HCT116 (cell line): ENCODE results near the gene OXER1. TPM values are rescaled to one million over a fixed set of nuclear protein-coding genes. Genes with fewer than 3 reads are reported as not detected.

Source experiments
- ATAC-seq: fragments of 200-7000 bp; cut with Tn5 transposase; 2 replicates; pipeline ENCODE4 v1.9.1; 2020; ENCODE audit warnings: mild to moderate bottlenecking, moderate library complexity
- BruUV-seq: library from RNA; stranded (reverse); fragments of 400-500 nt; replicated peaks from 2 replicates; lab custom pipeline; 2021; lab: Mats Ljungman, UMichigan
- CTCF ChIA-PET: fragments of 300-600 bp; sonication (Branson Sonifier 250); formaldehyde crosslinking; loops from one replicate; lab custom pipeline; 2021; ENCODE audit warnings: antibody characterized with exemption; lab: Charles Lee
- POLR2A ChIA-PET: fragments of 300-600, 350-600 bp; sonication (Branson Sonifier 250); formaldehyde crosslinking; loops from one replicate; lab custom pipeline; 2021; ENCODE audit warnings: antibody characterized with exemption; lab: Charles Lee
- RAD21 ChIA-PET, 2 experiments: fragments of 300-600 bp; sonication (Branson Sonifier 250); formaldehyde crosslinking; loops; one replicate each; lab custom pipeline; 2023; ENCODE audit warnings: low total read pairs in 2 of 2; ENCODE audit not compliant: uncharacterized antibody in 2 of 2, unreplicated experiment in 2 of 2, low non-redundant PET in 1 of 2; lab: Charles Lee
- DNase-seq: peaks from one replicate; pipeline ENCODE4 v3.0.0-alpha.2; 2010; ENCODE audit warnings: low read depth, low spot score
- H2AFZ ChIP-seq: fragments of 200-600 bp; shearing (Covaris generic), sonication (generic); 2 replicates; pipeline ENCODE4 v1.6.1; 2017; ENCODE audit warnings: low read depth, mixed run types, mixed read lengths, antibody characterized with exemption, low read length; ENCODE audit not compliant: poor library complexity, severe bottlenecking
- H3K27ac ChIP-seq: 2 replicates; pipeline ENCODE4 v1.5.1; 2012; ENCODE audit warnings: low read depth, low read length
- H3K27me3 ChIP-seq: fragments of 200-600 bp; sonication (generic); 2 replicates; pipeline ENCODE4 v1.6.1; 2016; ENCODE audit warnings: mixed run types, low read length, mixed read lengths; ENCODE audit not compliant: insufficient read depth
- H3K36me3 ChIP-seq, 2 experiments: fragments of 200-500 bp in 1 of 2; fragments of 200-600 bp in 1 of 2; sonication (Bioruptor generic) in 1 of 2; sonication (generic) in 1 of 2; 2 replicates each; pipeline versions ENCODE4 v1.5.1 to v1.6.1; 2014 to 2016; ENCODE audit warnings: low read length in 2 of 2, inconsistent platforms in 1 of 2, mixed read lengths in 1 of 2, mixed run types in 1 of 2; ENCODE audit not compliant: insufficient read depth in 2 of 2, control insufficient read depth in 1 of 2
- H3K4me1 ChIP-seq, 2 experiments: fragments of 200-600 bp in 1 of 2; sonication (generic) in 1 of 2; 2 replicates each; pipeline versions ENCODE4 v1.5.1 to v1.6.1; 2012 to 2017; ENCODE audit warnings: low read length in 2 of 2, inconsistent platforms in 1 of 2, mild to moderate bottlenecking in 1 of 2, mixed read lengths in 1 of 2, mixed run types in 1 of 2, moderate library complexity in 1 of 2; ENCODE audit not compliant: insufficient read depth in 2 of 2, control insufficient read depth in 1 of 2
- H3K4me2 ChIP-seq: fragments of 200-600 bp; sonication (generic); 2 replicates; pipeline ENCODE4 v1.6.1; 2017; ENCODE audit warnings: mixed run types, low read length, mixed read lengths
- H3K4me3 ChIP-seq, 2 experiments: fragments of 200-600 bp in 1 of 2; sonication (generic) in 1 of 2; replicated peaks in 1 of 2; 2 replicates each; pipeline ENCODE4 v1.5.1; 2011 to 2016; ENCODE audit warnings: low read length in 2 of 2, control low read depth in 1 of 2, low read depth in 1 of 2, mild to moderate bottlenecking in 1 of 2, mixed read lengths in 1 of 2, mixed run types in 1 of 2
- H3K79me2 ChIP-seq: fragments of 200-600 bp; sonication (generic); 2 replicates; pipeline ENCODE4 v1.6.1; 2017; ENCODE audit warnings: mild to moderate bottlenecking, mixed run types, low read length, moderate library complexity, mixed read lengths; ENCODE audit not compliant: insufficient read depth
- H3K9ac ChIP-seq: fragments of 200-600 bp; sonication (generic); 2 replicates; pipeline ENCODE4 v1.6.1; 2016; ENCODE audit warnings: low read length, mixed read lengths
- H3K9me2 ChIP-seq: fragments of 200-600 bp; sonication (generic), shearing (Covaris generic); 2 replicates; pipeline ENCODE4 v1.6.1; 2017; ENCODE audit warnings: mixed run types, mild to moderate bottlenecking, moderate library complexity; ENCODE audit not compliant: insufficient read depth
- H3K9me3 ChIP-seq, 2 experiments: fragments of 200-500 bp in 1 of 2; fragments of 200-600 bp in 1 of 2; sonication (Bioruptor generic) in 1 of 2; sonication (generic) in 1 of 2; 2 replicates each; pipeline ENCODE4 v1.6.1; 2014 to 2017; ENCODE audit warnings: low read length in 2 of 2, mixed read lengths in 2 of 2, inconsistent platforms in 1 of 2, low read depth in 1 of 2, mild to moderate bottlenecking in 1 of 2, mixed run types in 1 of 2, moderate library complexity in 1 of 2; ENCODE audit not compliant: control insufficient read depth in 1 of 2, insufficient read depth in 1 of 2
- H4K20me1 ChIP-seq: fragments of 200-600 bp; sonication (generic), shearing (Covaris generic); 2 replicates; pipeline ENCODE4 v1.6.1; 2017; ENCODE audit warnings: mixed run types, mild to moderate bottlenecking, moderate library complexity; ENCODE audit not compliant: insufficient read depth
- ATF3 ChIP-seq: IDR thresholded peaks from 2 replicates; pipeline ENCODE4 v1.6.1; 2012
- CTCF ChIP-seq, 3 experiments: fragments of 200-600 bp in 1 of 3; sonication (generic) in 1 of 3; IDR thresholded peaks in 2 of 3; conservative IDR thresholded peaks in 1 of 3; 2 replicates each; pipeline ENCODE4 v1.5.1; 2012 to 2017; ENCODE audit warnings: low read depth in 2 of 3, low read length in 2 of 3, antibody characterized with exemption in 1 of 3, borderline replicate concordance in 1 of 3, control low read depth in 1 of 3, mild to moderate bottlenecking in 1 of 3, mixed read lengths in 1 of 3, mixed run types in 1 of 3, moderate library complexity in 1 of 3; ENCODE audit not compliant: insufficient read depth in 1 of 3
- EGR1 ChIP-seq: IDR thresholded peaks from 2 replicates; pipeline ENCODE4 v1.6.1; 2012; ENCODE audit warnings: low read depth
- EZH2phosphoT487 ChIP-seq: fragments of 200-600 bp; IDR thresholded peaks from 2 replicates; pipeline ENCODE4 v1.6.1; 2018; ENCODE audit warnings: antibody characterized with exemption, borderline replicate concordance
- FOSL1 ChIP-seq: IDR thresholded peaks from 2 replicates; pipeline ENCODE4 v1.6.1; 2012; ENCODE audit warnings: low read depth
- TCF7L2 ChIP-seq: IDR thresholded peaks from 2 replicates; pipeline ENCODE4 v1.7.0; 2011; ENCODE audit warnings: borderline replicate concordance, inconsistent platforms; ENCODE audit not compliant: insufficient read depth, insufficient read length; ENCODE audit errors: extremely low read depth
- ZFX ChIP-seq: fragments of 450-650 bp; IDR thresholded peaks from 2 replicates; pipeline ENCODE4 v1.6.1; 2017
- intact Hi-C: fragments of 100-400 bp; cut with micrococcal nuclease; formaldehyde crosslinking; loops from 2 replicates; pipeline ENCODE4 v1.10.0; 2022
- total RNA-seq: library from RNA; stranded (reverse); gene quantifications from one replicate; pipeline ENCODE4 v1.2.1, GENCODE V29; 2021; ENCODE audit not compliant: unreplicated experiment

Gene OXER1
- total RNA-seq, 1 experiment from 2014 or later: not detected

GRCh38 chr2:42792583-42793333 lies 28.8 kb upstream of the OXER1 start, which contains the start of gene HAAO:
Gene HAAO, minus strand, starts transcription at chr2:42792583. Its CDS starts 47 bp downstream, at chr2:42792536.
- Histone ChIP-seq H3K9me3 (no peaks in the 10 kb centered on the region), H2AFZ (no peak within 1 kb of the TSS), H3K9ac (no peak within 1 kb of the TSS), H4K20me1 (no peaks in the 10 kb centered on the region), H3K9me2 (no peaks in the 10 kb centered on the region), H3K4me2 (no peak within 1 kb of the TSS), H3K4me3 (no peak within 1 kb of the TSS), H3K36me3 (no peaks in the 10 kb centered on the region), H3K27ac (no peak within 1 kb of the TSS), H3K27me3 (no peaks in the 10 kb centered on the region), H3K4me1 (no peaks in the 10 kb centered on the region), H3K79me2 (no peaks in the 10 kb centered on the region)
- CTCF ChIA-PET: no interaction called here
- ATAC-seq (no peak), DNase-seq (no peak)
- RAD21 ChIA-PET: no interaction called here
- intact Hi-C loops: no loop called here
- POLR2A ChIA-PET: no interaction called here
- TF ChIP-seq ZFX (no peak), EZH2phosphoT487 (no peak), CTCF (IDR thresholded peaks at IDR 0.05 in 2 of 3, conservative IDR thresholded peaks at IDR 0.05 in 1 of 3; ENCODE audit: borderline replicate concordance in 1 of 3, insufficient read depth in 1 of 3, low read depth in 2 of 3, low read length in 2 of 3) (no peak), EGR1 (no peak), TCF7L2 (no peak), FOSL1 (no peak), ATF3 (no peak)
- BruUV-seq: no TSS peak
